Left ventricle myocardium superior (tissue), 1 donor: Measurements from ENCODE around the gene FXYD6. TPM values are rescaled to one million over a fixed set of nuclear protein-coding genes. Genes with fewer than 3 reads are reported as not detected.

ENCODE experiments used
- ATAC-seq: fragments of 200-7000 bp; cut with Tn5 transposase; one replicate; pipeline ENCODE4 v1.9.1; 2020; ENCODE audit warnings: mild to moderate bottlenecking, moderate library complexity
- DNase-seq: peaks from one replicate; pipeline ENCODE4 v3.0.0-alpha.2; 2020
- intact Hi-C: fragments of 100-400 bp; cut with micrococcal nuclease; formaldehyde crosslinking; loops from one replicate; pipeline ENCODE4 v1.11.0; 2022
- total RNA-seq: library from RNA; stranded (reverse); fragmentation: NEBNext Ultra II Directional; extraction: Animal tissue kit (Norgen Biotek cat#: 25700); gene quantifications from one replicate; pipeline ENCODE4 v1.2.1, GENCODE V29; 2021
- donor health status: DM: no; HTN: yes; CAD: no; lungs with severe emphysema.

The FXYD6 gene
- total RNA-seq, 1 donor from 2014 or later: 35.4 TPM

- no peak for DNase-seq
- ATAC-seq: no peak
- intact Hi-C loops: no loop called here
Measured at GRCh38 chr11:117790279-117790678, 86.2 kb downstream of the FXYD6 start.

DNA sequence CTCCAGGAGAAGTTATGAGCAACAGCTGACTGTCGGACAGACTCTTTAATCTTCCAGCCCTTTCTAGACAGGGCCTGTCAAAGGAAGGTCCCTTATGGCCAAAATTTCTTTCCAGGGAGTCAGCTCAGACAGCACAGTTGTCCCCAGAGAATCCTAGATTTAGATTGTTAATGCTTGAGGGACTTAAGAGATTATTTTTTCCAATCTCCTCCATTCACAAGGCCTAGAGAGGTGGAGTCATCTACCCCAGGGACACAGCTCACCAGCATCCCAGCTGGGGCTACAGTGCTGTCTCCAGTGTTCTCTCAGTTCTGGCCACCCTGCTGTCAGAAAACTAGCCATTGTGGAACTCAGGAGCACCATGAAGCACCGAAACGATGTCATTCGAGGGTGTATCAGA lies 87.2 kb downstream of the FXYD6 start:
- DNase-seq (no peak), ATAC-seq (no peak)
- intact Hi-C loops: no loop called here

Other genes with a start within 250 kb of the FXYD6 start
- 1.2 TPM for gene DSCAML1, start 79.4 kb downstream of the FXYD6 start, total RNA-seq
- 1.4 TPM for gene FXYD2, start 51.9 kb downstream of the FXYD6 start, total RNA-seq
- gene TMPRSS13, start 52.7 kb upstream of the FXYD6 start, total RNA-seq: 0.15 TPM
- 6.0 TPM for gene IL10RA, start 109.7 kb upstream of the FXYD6 start, total RNA-seq
- not detected for gene TMPRSS4, start 200.4 kb upstream of the FXYD6 start, total RNA-seq
- gene SMIM35, start 210.3 kb upstream of the FXYD6 start, total RNA-seq: not detected